ENCODE measurements around the gene NDUFS8. TPM values are rescaled to one million over a fixed set of nuclear protein-coding genes. Genes with fewer than 3 reads are reported as not detected.
A peak's percentile ranks its signal among the peaks of the same experiment; 100 is the strongest.

Gene NDUFS8
- total and polyA plus RNA-seq, 2 of the 13 experiments (the other 11 are each of a cell fraction or from before 2014, with no cell fraction given): 96.7 to 158 TPM

DNA sequence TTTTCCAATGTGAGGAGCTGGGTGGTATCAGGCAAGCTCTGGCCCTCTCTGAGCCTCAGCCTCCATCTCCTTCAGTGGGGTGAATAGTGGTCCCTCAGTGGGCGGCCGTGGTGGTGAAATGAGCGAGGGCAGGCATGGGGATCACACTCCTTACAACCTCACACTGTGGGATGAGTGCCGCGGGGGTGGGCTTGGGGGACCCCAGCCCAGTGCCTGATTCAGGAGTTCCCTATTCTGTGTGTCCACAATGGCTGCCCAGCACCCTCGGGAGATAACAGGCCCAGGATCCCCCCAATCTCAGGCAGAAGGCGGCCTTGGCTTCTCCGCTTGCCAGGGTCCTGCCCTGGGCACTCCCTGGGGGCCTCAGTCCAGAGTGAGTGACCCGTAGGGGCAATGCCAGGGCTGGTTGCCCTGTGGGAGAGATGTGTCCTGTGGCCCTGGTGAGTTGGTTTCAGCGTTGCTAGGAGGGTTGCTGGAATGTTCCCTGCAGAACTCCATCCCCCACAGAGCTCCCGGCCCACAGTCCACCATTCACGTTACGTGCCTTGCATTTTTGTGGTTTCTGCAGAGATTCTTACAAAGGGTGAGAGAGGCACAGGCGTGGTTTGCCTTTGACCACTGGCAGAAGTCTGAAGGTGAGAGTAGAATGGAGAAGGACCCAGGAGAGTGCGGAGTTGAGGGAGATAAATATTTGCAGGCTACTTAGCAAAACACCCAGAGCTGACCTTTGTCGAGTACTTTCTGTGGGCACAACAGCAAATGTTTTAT, 17.5 kb upstream of the NDUFS8 start (continued):
- TF ChIP-seq ARNT (IDR thresholded peaks at IDR 0.05) (no peak), ZNF878 (CRISPR knock-in tag; IDR thresholded peaks at IDR 0.05) (0 out of 2 replicates have a peak, but pooled peaks have one; percentile 71), NR2F2 (IDR thresholded peaks at IDR 0.05; ENCODE audit: borderline replicate concordance, low read depth) (peak; percentile 69), SP140L (CRISPR knock-in tag; IDR thresholded peaks at IDR 0.05; ENCODE audit: borderline replicate concordance) (no peak), U2AF2 (IDR thresholded peaks at IDR 0.05; ENCODE audit: low read depth, low read length) (no peak), ZNF704 (CRISPR knock-in tag; IDR thresholded peaks at IDR 0.05; ENCODE audit: borderline replicate concordance) (no peak), RORA (CRISPR knock-in tag; IDR thresholded peaks at IDR 0.05) (no peak), FOXO1 (CRISPR knock-in tag; IDR thresholded peaks at IDR 0.05) (0 out of 2 replicates have a peak, but pooled peaks have one; percentile 24), IRX3 (CRISPR knock-in tag; IDR thresholded peaks at IDR 0.05; ENCODE audit: borderline replicate concordance, low read depth) (no peak), ASH2L (IDR thresholded peaks at IDR 0.05; ENCODE audit: insufficient read length, low read depth, low read length) (peak; percentile 41), ERF (CRISPR knock-in tag; IDR thresholded peaks at IDR 0.05) (peak; percentile 52; the same call in 1 of the 2 replicates), XBP1 (CRISPR knock-in tag; IDR thresholded peaks at IDR 0.05) (no peak), NCOA1 (CRISPR knock-in tag; IDR thresholded peaks at IDR 0.05) (0 out of 2 replicates have a peak, but pooled peaks have one; percentile 30), ZNF619 (CRISPR knock-in tag; IDR thresholded peaks at IDR 0.05) (no peak), HDAC1 (CRISPR knock-in tag; IDR thresholded peaks at IDR 0.05) (peak; percentile 44; the same call in 1 of the 2 replicates), ZKSCAN5 (CRISPR knock-in tag; IDR thresholded peaks at IDR 0.05) (peak; percentile 82), ZNF776 (CRISPR knock-in tag; IDR thresholded peaks at IDR 0.05) (no peak), ZNF431 (CRISPR knock-in tag; IDR thresholded peaks at IDR 0.05; ENCODE audit: borderline replicate concordance, low read depth) (no peak)
- TF ChIP-seq, protein P1, sequence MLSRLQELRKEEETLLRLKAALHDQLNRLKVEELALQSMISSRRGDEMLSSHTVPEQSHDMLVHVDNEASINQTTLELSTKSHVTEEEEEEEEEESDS (CRISPR knock-in tag; IDR thresholded peaks at IDR 0.05; ENCODE audit: borderline replicate concordance): no peak
- TF ChIP-seq, protein P2, sequence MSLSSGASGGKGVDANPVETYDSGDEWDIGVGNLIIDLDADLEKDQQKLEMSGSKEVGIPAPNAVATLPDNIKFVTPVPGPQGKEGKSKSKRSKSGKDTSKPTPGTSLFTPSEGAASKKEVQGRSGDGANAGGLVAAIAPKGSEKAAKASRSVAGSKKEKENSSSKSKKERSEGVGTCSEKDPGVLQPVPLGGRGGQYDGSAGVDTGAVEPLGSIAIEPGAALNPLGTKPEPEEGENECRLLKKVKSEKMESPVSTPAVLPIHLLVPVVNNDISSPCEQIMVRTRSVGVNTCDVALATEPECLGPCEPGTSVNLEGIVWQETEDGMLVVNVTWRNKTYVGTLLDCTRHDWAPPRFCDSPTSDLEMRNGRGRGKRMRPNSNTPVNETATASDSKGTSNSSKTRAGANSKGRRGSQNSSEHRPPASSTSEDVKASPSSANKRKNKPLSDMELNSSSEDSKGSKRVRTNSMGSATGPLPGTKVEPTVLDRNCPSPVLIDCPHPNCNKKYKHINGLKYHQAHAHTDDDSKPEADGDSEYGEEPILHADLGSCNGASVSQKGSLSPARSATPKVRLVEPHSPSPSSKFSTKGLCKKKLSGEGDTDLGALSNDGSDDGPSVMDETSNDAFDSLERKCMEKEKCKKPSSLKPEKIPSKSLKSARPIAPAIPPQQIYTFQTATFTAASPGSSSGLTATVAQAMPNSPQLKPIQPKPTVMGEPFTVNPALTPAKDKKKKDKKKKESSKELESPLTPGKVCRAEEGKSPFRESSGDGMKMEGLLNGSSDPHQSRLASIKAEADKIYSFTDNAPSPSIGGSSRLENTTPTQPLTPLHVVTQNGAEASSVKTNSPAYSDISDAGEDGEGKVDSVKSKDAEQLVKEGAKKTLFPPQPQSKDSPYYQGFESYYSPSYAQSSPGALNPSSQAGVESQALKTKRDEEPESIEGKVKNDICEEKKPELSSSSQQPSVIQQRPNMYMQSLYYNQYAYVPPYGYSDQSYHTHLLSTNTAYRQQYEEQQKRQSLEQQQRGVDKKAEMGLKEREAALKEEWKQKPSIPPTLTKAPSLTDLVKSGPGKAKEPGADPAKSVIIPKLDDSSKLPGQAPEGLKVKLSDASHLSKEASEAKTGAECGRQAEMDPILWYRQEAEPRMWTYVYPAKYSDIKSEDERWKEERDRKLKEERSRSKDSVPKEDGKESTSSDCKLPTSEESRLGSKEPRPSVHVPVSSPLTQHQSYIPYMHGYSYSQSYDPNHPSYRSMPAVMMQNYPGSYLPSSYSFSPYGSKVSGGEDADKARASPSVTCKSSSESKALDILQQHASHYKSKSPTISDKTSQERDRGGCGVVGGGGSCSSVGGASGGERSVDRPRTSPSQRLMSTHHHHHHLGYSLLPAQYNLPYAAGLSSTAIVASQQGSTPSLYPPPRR (CRISPR knock-in tag; IDR thresholded peaks at IDR 0.05; ENCODE audit: borderline replicate concordance): peak; percentile 39; the same call in 1 of the 2 replicates
